ENCODE data around the gene CORO1A. TPM values are rescaled to one million over a fixed set of nuclear protein-coding genes. Genes with fewer than 3 reads are reported as not detected.
A peak's percentile ranks its signal among the peaks of the same experiment; 100 is the strongest.
"Not testable (repeated sequence)": the region's sequence is repeated elsewhere in the genome, so short reads cannot be mapped to it uniquely, and the experiment has no call there.

The CORO1A gene
- total and polyA plus RNA-seq, 7 experiments from 2014 or later: 609 to 1,666 (median 882) TPM

DNA sequence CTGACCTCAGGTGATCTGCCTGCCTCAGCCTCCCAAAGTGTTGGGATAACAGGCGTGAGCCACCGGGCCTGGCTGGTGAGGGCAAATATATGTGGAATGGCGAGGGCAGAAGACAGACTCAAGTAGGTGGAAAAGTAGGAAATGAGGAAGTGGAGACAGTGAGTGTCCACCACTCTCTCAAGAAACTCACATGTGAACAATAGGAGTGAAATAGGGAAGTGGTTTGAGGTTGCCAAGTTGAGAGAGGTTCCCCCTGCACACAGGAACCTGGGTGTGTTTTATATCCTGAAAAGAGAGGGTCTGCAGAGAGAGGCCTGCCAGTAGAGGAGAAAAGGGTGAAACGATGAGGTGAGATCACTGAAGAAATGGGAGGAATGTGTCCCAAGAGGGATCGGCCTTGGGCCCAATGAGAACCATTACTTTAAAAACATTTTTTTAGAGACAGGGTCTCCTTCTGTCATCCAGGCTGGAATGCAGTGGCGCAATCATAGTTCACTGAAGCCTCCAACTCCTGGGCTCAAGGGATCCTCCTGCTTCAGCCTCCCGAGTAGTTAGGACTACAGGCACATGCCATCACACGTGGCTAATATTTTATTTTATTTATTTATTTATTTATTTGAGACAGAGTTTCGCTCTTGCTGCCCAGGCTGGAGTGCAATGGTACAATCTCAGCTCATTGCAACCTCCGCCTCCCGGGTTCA, 17.1 kb upstream of the CORO1A start:
- peak; percentile 86 for ATAC-seq
- Histone ChIP-seq H3K36me3 (ENCODE audit: control insufficient read depth in 2 of 3, insufficient read depth in 3 of 3, low read length in 3 of 3) (no peaks in the 10 kb centered on the region), H3K27ac (ENCODE audit: low read depth, low read length) (no peak overlapping the region), H3K27me3 (ENCODE audit: control insufficient read depth in 2 of 2, insufficient read depth in 2 of 2, low read length in 2 of 2) (no peaks in the 10 kb centered on the region), H3K9me3 (ENCODE audit: control insufficient read depth in 2 of 3, low read length in 3 of 3) (no peaks in the 10 kb centered on the region), H3K4me3 (ENCODE audit: low read length) (no peak overlapping the region), H3K4me1 (ENCODE audit: control insufficient read depth in 2 of 2, insufficient read depth in 2 of 2, low read length in 2 of 2) (no peaks in the 10 kb centered on the region)
- peak overlapping the region; percentile 43 to 84 (median 57) for H3K4me3 Mint-ChIP-seq
- CTCF ChIA-PET: no interaction called here
- intact Hi-C loops (cut with micrococcal nuclease): no loop called here
- peaks cover 0 to 4% (median 0%) of the 10 kb centered on the region in 5 donors for H3K36me3 Mint-ChIP-seq
- peak in 1 of 9 donors; percentile 30 for DNase-seq
- H3K27me3 Mint-ChIP-seq: no peaks in the 10 kb centered on the region
- H3K27ac Mint-ChIP-seq: peak overlapping the region in 8 of 9 donors; percentile 65 to 87 (median 76)
- peaks cover 20 to 45% (median 37%) of the 10 kb centered on the region in 7 donors for H3K4me1 Mint-ChIP-seq
- H3K9me3 Mint-ChIP-seq: peaks cover 0 to 2% (median 0%) of the 10 kb centered on the region in 11 donors
- POLR2A ChIA-PET: no interaction called here

DNA sequence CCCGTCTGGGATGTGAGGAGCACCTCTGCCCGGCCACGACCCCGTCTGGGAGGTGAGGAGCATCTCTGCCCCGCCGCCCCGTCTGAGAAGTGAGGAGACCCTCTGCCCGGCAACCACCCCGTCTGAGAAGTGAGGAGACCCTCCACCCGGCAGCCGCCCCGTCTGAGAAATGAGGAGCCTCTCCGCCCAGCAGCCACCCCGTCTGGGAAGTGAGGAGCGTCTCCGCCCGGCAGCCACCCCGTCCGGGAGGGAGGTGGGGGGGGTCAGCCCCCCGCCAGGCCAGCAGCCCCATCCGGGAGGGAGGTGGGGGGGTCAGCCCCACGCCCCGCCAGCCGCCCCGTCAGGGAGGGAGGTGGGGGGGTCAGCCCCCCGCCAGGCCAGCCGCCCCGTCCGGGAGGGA, 14.7 kb upstream of the CORO1A start:
- H3K4me1 ChIP-seq (ENCODE audit: control insufficient read depth in 2 of 2, insufficient read depth in 2 of 2, low read length in 2 of 2); DNase-seq; intact Hi-C loops (cut with micrococcal nuclease); H3K9me3 ChIP-seq (ENCODE audit: control insufficient read depth in 2 of 3, low read length in 3 of 3); H3K36me3 Mint-ChIP-seq; H3K4me3 Mint-ChIP-seq; H3K27me3 ChIP-seq (ENCODE audit: control insufficient read depth in 2 of 2, insufficient read depth in 2 of 2, low read length in 2 of 2); POLR2A ChIA-PET; ATAC-seq; H3K9me3 Mint-ChIP-seq; H3K27ac ChIP-seq (ENCODE audit: low read depth, low read length); H3K4me3 ChIP-seq (ENCODE audit: low read length); H3K36me3 ChIP-seq (ENCODE audit: control insufficient read depth in 2 of 3, insufficient read depth in 3 of 3, low read length in 3 of 3); H3K27ac Mint-ChIP-seq; CTCF ChIA-PET; H3K27me3 Mint-ChIP-seq: not testable (repeated sequence)
- peaks cover 20 to 33% (median 28%) of the 10 kb centered on the region in 7 donors for H3K4me1 Mint-ChIP-seq

DNA sequence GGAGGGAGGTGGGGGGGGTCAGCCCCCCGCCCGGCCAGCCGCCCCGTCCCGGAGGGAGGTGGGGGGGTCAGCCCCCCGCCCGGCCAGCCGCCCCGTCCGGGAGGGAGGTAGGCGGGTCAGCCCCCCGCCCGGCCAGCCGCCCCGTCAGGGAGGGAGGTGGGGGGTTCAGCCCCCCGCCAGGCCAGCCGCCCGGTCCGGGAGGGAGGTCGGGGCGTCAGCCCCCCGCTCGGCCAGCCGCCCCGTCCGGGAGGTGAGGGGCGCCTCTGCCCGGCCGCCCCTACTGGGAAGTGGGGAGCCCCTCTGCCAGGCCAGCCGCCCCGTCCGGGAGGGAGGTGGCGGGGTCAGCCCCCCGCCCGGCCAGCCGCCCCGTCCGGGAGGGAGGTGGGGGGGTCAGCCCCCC, 14.0 kb upstream of the CORO1A start:
- CTCF ChIA-PET; H3K9me3 ChIP-seq (ENCODE audit: control insufficient read depth in 2 of 3, low read length in 3 of 3); H3K9me3 Mint-ChIP-seq; DNase-seq; H3K4me3 ChIP-seq (ENCODE audit: low read length); POLR2A ChIA-PET; H3K4me3 Mint-ChIP-seq; H3K27ac ChIP-seq (ENCODE audit: low read depth, low read length); H3K36me3 Mint-ChIP-seq; H3K36me3 ChIP-seq (ENCODE audit: control insufficient read depth in 2 of 3, insufficient read depth in 3 of 3, low read length in 3 of 3); H3K27ac Mint-ChIP-seq; H3K27me3 ChIP-seq (ENCODE audit: control insufficient read depth in 2 of 2, insufficient read depth in 2 of 2, low read length in 2 of 2); H3K27me3 Mint-ChIP-seq; intact Hi-C loops (cut with micrococcal nuclease); ATAC-seq; H3K4me1 ChIP-seq (ENCODE audit: control insufficient read depth in 2 of 2, insufficient read depth in 2 of 2, low read length in 2 of 2): not testable (repeated sequence)
- H3K4me1 Mint-ChIP-seq: peaks cover 20 to 33% (median 26%) of the 10 kb centered on the region in 7 donors

DNA sequence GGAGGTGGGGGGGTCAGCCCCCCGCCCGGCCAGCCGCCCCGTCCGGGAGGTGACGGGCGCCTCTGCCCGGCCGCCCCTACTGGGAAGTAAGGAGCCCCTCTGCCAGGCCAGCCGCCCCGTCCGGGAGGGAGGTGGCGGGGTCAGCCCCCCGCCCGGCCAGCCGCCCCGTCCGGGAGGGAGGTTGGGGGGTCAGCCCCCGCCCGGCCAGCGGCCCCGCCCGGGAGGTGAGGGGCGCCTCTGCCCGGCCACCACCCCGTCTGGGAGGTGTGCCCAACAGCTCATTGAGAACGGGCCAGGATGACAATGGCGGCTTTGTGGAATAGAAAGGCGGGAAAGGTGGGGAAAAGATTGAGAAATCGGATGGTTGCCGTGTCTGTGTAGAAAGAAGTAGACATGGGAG, 13.3 kb upstream of the CORO1A start:
- DNase-seq; intact Hi-C loops (cut with micrococcal nuclease); H3K4me1 ChIP-seq (ENCODE audit: control insufficient read depth in 2 of 2, insufficient read depth in 2 of 2, low read length in 2 of 2); H3K4me3 ChIP-seq (ENCODE audit: low read length); POLR2A ChIA-PET; H3K27me3 Mint-ChIP-seq; H3K9me3 Mint-ChIP-seq; ATAC-seq; H3K27ac Mint-ChIP-seq; H3K36me3 ChIP-seq (ENCODE audit: control insufficient read depth in 2 of 3, insufficient read depth in 3 of 3, low read length in 3 of 3); CTCF ChIA-PET; H3K36me3 Mint-ChIP-seq; H3K27ac ChIP-seq (ENCODE audit: low read depth, low read length); H3K9me3 ChIP-seq (ENCODE audit: control insufficient read depth in 2 of 3, low read length in 3 of 3); H3K4me3 Mint-ChIP-seq; H3K27me3 ChIP-seq (ENCODE audit: control insufficient read depth in 2 of 2, insufficient read depth in 2 of 2, low read length in 2 of 2): not testable (repeated sequence)
- peaks cover 14 to 26% (median 23%) of the 10 kb centered on the region in 7 donors for H3K4me1 Mint-ChIP-seq

DNA sequence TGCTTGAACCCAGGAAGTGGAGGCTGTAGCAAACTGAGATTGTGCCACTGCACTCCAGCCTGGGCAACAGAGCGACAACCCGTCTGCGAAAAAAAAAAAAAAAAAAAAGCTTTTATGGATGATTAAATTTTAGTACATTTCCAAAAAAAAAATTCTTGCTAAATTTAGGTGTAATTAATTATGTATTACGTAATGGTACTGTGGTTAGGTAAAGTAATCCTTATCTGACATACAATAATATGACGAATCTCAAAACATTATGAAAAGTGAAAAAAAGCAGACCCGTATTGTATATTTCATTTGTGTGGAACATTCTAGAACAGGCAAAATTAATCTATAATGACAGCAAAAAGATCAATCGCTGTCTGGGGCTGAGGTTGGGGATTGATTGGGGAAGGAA, 10.3 kb upstream of the CORO1A start:
- no peak overlapping the region for H3K27ac Mint-ChIP-seq
- no peak overlapping the region for H3K27ac ChIP-seq (ENCODE audit: low read depth, low read length)
- ATAC-seq (no peak), DNase-seq (no peak)
- no peak overlapping the region for H3K4me3 ChIP-seq (ENCODE audit: low read length)
- ChIA-PET POLR2A (interaction anchor here (0.6 to 0.7 kb wide), 2 partner anchors 69 to 361 kb away, joined by 3 to 4 read pairs; no protein-coding TSS in a partner anchor), CTCF (no interaction called here)
- no peaks in the 10 kb centered on the region for H3K27me3 ChIP-seq (ENCODE audit: control insufficient read depth in 2 of 2, insufficient read depth in 2 of 2, low read length in 2 of 2)
- H3K9me3 ChIP-seq (ENCODE audit: control insufficient read depth in 2 of 3, low read length in 3 of 3): no peaks in the 10 kb centered on the region
- intact Hi-C loops (cut with micrococcal nuclease): no loop called here
- H3K36me3 ChIP-seq (ENCODE audit: control insufficient read depth in 2 of 3, insufficient read depth in 3 of 3, low read length in 3 of 3): no peaks in the 10 kb centered on the region
- no peaks in the 10 kb centered on the region for H3K36me3 Mint-ChIP-seq
- H3K4me1 Mint-ChIP-seq: peaks cover 0 to 3% (median 0%) of the 10 kb centered on the region in 7 donors
- H3K4me3 Mint-ChIP-seq: no peak overlapping the region
- no peaks in the 10 kb centered on the region for H3K4me1 ChIP-seq (ENCODE audit: control insufficient read depth in 2 of 2, insufficient read depth in 2 of 2, low read length in 2 of 2)
- H3K9me3 Mint-ChIP-seq: peaks cover 0 to 2% (median 0%) of the 10 kb centered on the region in 11 donors
- no peaks in the 10 kb centered on the region for H3K27me3 Mint-ChIP-seq

DNA sequence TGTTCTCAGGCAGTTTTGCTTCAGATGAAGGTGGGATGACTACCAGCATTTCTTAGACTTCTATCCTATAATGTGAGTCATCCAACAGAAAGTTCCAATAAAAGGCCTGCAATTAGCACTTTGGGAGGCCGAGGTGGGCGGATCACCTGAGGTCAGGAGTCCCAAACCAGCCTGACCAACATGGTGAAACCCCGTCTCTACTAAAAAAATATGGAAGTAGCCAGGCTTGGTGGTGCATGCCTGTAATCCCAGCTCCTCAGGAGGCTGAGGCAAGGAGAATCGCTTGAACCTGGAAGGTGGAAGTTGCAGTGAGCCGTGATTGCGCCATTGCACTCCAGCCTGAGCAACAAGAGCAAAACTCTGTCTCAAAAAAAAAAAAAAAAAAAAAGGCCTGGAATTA, 6.5 kb upstream of the CORO1A start:
- CTCF ChIA-PET; ATAC-seq; H3K9me3 Mint-ChIP-seq; H3K27me3 ChIP-seq (ENCODE audit: control insufficient read depth in 2 of 2, insufficient read depth in 2 of 2, low read length in 2 of 2); H3K4me1 Mint-ChIP-seq; intact Hi-C loops (cut with micrococcal nuclease); H3K27me3 Mint-ChIP-seq; H3K4me1 ChIP-seq (ENCODE audit: control insufficient read depth in 2 of 2, insufficient read depth in 2 of 2, low read length in 2 of 2); H3K36me3 Mint-ChIP-seq; DNase-seq; H3K36me3 ChIP-seq (ENCODE audit: control insufficient read depth in 2 of 3, insufficient read depth in 3 of 3, low read length in 3 of 3); H3K4me3 Mint-ChIP-seq; H3K9me3 ChIP-seq (ENCODE audit: control insufficient read depth in 2 of 3, low read length in 3 of 3); H3K27ac ChIP-seq (ENCODE audit: low read depth, low read length); H3K4me3 ChIP-seq (ENCODE audit: low read length): not testable (repeated sequence)
- POLR2A ChIA-PET: interaction anchor here (0.7 kb wide), 1 partner anchor 85 kb away, joined by 6 read pairs; no protein-coding TSS in a partner anchor
- peak overlapping the region in 1 of 9 donors; percentile 38 for H3K27ac Mint-ChIP-seq

DNA sequence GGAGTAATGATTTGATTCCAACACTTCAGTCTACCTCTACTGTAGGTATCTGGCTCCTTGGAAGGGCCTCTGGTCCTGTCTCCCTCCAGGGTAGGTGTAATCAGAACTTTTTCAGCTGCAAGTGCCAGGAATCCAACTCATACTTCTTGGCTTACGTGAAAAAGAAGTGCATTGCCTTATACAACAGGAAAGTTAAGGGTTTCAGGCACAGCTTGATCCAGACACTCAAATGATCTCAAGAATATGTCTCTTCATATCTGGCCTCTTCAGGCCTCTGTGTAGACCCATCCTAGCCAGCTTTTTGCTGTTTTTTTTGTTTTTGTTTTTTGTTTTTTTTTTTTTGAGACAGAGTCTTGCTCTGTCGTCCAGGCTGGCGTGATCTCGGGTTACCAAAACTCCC, 4.2 kb upstream of the CORO1A start:
- intact Hi-C loops (cut with micrococcal nuclease): no loop called here
- CTCF ChIA-PET: interaction anchor here (0.6 kb wide), 1 partner anchor 83 kb away, joined by 3 read pairs; no protein-coding TSS in a partner anchor

More for the DNA sequence above, 4.2 kb upstream of the CORO1A start:
- POLR2A ChIA-PET: interaction anchor here (0.5 to 1.5 kb wide), 5 partner anchors 8 to 353 kb away, joined by 3 to 5 read pairs (median 3); no protein-coding TSS in a partner anchor
- no peak overlapping the region for H3K4me3 ChIP-seq (ENCODE audit: low read length)
- no peaks in the 10 kb centered on the region for H3K9me3 ChIP-seq (ENCODE audit: control insufficient read depth in 2 of 3, low read length in 3 of 3)
- no peaks in the 10 kb centered on the region for H3K9me3 Mint-ChIP-seq
- H3K4me1 ChIP-seq (ENCODE audit: control insufficient read depth in 2 of 2, insufficient read depth in 2 of 2, low read length in 2 of 2): peaks cover 9% of the 10 kb centered on the region in 2 donors
- peaks cover 0 to 3% (median 2%) of the 10 kb centered on the region in 3 experiments for H3K36me3 ChIP-seq (ENCODE audit: control insufficient read depth in 2 of 3, insufficient read depth in 3 of 3, low read length in 3 of 3)
- no peaks in the 10 kb centered on the region for H3K27me3 Mint-ChIP-seq
- no peak for ATAC-seq
- no peak overlapping the region for H3K4me3 Mint-ChIP-seq
- no peak for DNase-seq
- H3K36me3 Mint-ChIP-seq: peaks cover 0 to 4% (median 1%) of the 10 kb centered on the region in 5 donors
- H3K27me3 ChIP-seq (ENCODE audit: control insufficient read depth in 2 of 2, insufficient read depth in 2 of 2, low read length in 2 of 2): no peaks in the 10 kb centered on the region
- H3K27ac Mint-ChIP-seq: no peak overlapping the region
- H3K4me1 Mint-ChIP-seq: peaks cover 5 to 16% (median 14%) of the 10 kb centered on the region in 7 donors
- no peak overlapping the region for H3K27ac ChIP-seq (ENCODE audit: low read depth, low read length)
